ENCODE results near the gene TTYH2. TPM values are rescaled to one million over a fixed set of nuclear protein-coding genes. Genes with fewer than 3 reads are reported as not detected.

Gene TTYH2
- total RNA-seq, 3 donors from 2014 or later (not counting 1 experiment from before 2014, with no cell fraction given), result 4.3 to 7.9 (median 4.8) TPM

DNA sequence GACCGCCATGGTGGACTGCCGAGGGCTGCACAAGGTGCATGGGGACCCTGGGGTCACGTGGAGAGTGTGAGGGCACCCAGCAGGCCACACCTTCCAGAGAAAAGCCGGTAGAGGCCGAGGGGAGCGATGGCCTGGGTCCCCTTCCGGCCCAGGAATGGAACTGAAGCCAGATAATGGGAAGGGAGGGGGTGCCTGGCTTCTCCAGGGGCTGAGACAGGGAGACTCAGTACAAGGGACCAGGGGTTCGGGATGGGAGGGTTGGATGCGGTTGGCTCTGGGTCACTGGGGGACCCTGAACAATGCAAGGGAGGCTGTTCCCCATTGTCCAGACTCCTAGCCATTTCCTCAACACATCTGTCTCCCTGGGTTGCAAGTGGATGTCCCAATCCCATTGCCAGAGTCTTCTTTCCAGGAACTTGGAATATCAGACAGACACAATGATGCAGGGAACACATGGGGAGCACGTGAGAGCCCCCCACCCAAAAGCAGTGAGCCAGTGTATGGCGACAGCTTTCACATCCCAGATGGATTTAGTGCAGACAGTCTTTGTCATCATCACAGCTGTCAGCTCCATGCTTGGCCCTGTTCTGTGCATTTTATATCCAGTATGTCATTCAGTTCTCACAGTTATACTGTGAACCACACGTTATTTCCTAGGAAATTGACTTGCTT is 37.1 kb downstream of the TTYH2 start:
- intact Hi-C loops (cut with micrococcal nuclease), result no loop called here
- Histone ChIP-seq H3K27me3 (ENCODE audit: control insufficient read depth, insufficient read depth, low read length) (no peaks in the 10 kb centered on the region), H3K9me3 (ENCODE audit: control insufficient read depth, insufficient read depth, low read length) (no peaks in the 10 kb centered on the region), H3K36me3 (ENCODE audit: control insufficient read depth, insufficient read depth, low read length) (no peaks in the 10 kb centered on the region), H3K4me1 (ENCODE audit: control insufficient read depth, insufficient read depth, low read length) (no peaks in the 10 kb centered on the region), H3K4me3 (ENCODE audit: low read length) (no peak overlapping the region), H3K27ac (ENCODE audit: low read length) (no peak overlapping the region)
- Mint-ChIP-seq H3K9me3 (no peaks in the 10 kb centered on the region), H3K27me3 (ENCODE audit: low read depth in 2 of 2) (no peaks in the 10 kb centered on the region), H3K36me3 (no peaks in the 10 kb centered on the region), H3K4me1 (peaks cover 0 to 6% of the 10 kb centered on the region in 2 donors), H3K27ac (no peak overlapping the region), H3K4me3 (no peak overlapping the region)
- ATAC-seq (no peak), DNase-seq (no peak)
- WGBS (ENCODE audit: insufficient coverage), result 94% methylated on average over 12 of the region's 12 CpGs
- no peak for TF ChIP-seq CTCF (IDR thresholded peaks at IDR 0.05)

- ATAC-seq (no peak), DNase-seq (no peak)
- no peaks in the 10 kb centered on the region for H3K9me3 Mint-ChIP-seq
- no peak for TF ChIP-seq CTCF (IDR thresholded peaks at IDR 0.05)
- Histone ChIP-seq H3K36me3 (ENCODE audit: control insufficient read depth, insufficient read depth, low read length) (no peaks in the 10 kb centered on the region), H3K4me3 (ENCODE audit: low read length) (no peak overlapping the region), H3K27ac (ENCODE audit: low read length) (no peak overlapping the region), H3K27me3 (ENCODE audit: control insufficient read depth, insufficient read depth, low read length) (no peaks in the 10 kb centered on the region), H3K9me3 (ENCODE audit: control insufficient read depth, insufficient read depth, low read length) (no peaks in the 10 kb centered on the region), H3K4me1 (ENCODE audit: control insufficient read depth, insufficient read depth, low read length) (no peaks in the 10 kb centered on the region)
- H3K27ac Mint-ChIP-seq, result no peak overlapping the region
- no peaks in the 10 kb centered on the region for H3K27me3 Mint-ChIP-seq (ENCODE audit: low read depth in 2 of 2)
- 98% methylated on average over 8 of the region's 8 CpGs for WGBS (ENCODE audit: insufficient coverage)
- peaks cover 0 to 6% of the 10 kb centered on the region in 2 donors for H3K4me1 Mint-ChIP-seq
- H3K4me3 Mint-ChIP-seq, result no peak overlapping the region
- intact Hi-C loops (cut with micrococcal nuclease), result no loop called here
- no peaks in the 10 kb centered on the region for H3K36me3 Mint-ChIP-seq
Observed at GRCh38 chr17:74251051-74251450, 37.7 kb downstream of the TTYH2 start.

GRCh38 chr17:74251569-74251968 is 38.2 kb downstream of the TTYH2 start:
- Histone ChIP-seq H3K4me3 (ENCODE audit: low read length) (no peak overlapping the region), H3K27ac (ENCODE audit: low read length) (no peak overlapping the region), H3K27me3 (ENCODE audit: control insufficient read depth, insufficient read depth, low read length) (no peaks in the 10 kb centered on the region), H3K4me1 (ENCODE audit: control insufficient read depth, insufficient read depth, low read length) (no peaks in the 10 kb centered on the region), H3K36me3 (ENCODE audit: control insufficient read depth, insufficient read depth, low read length) (no peaks in the 10 kb centered on the region), H3K9me3 (ENCODE audit: control insufficient read depth, insufficient read depth, low read length) (no peaks in the 10 kb centered on the region)
- ATAC-seq (no peak), DNase-seq (no peak)
- Mint-ChIP-seq H3K27ac (no peak overlapping the region), H3K4me1 (peaks cover 0 to 6% of the 10 kb centered on the region in 2 donors), H3K9me3 (no peaks in the 10 kb centered on the region), H3K36me3 (no peaks in the 10 kb centered on the region), H3K4me3 (no peak overlapping the region), H3K27me3 (ENCODE audit: low read depth in 2 of 2) (no peaks in the 10 kb centered on the region)
- intact Hi-C loops (cut with micrococcal nuclease), result no loop called here
- WGBS (ENCODE audit: insufficient coverage), result 91% methylated on average over 6 of the region's 6 CpGs
- TF ChIP-seq CTCF (IDR thresholded peaks at IDR 0.05), result no peak

DNA sequence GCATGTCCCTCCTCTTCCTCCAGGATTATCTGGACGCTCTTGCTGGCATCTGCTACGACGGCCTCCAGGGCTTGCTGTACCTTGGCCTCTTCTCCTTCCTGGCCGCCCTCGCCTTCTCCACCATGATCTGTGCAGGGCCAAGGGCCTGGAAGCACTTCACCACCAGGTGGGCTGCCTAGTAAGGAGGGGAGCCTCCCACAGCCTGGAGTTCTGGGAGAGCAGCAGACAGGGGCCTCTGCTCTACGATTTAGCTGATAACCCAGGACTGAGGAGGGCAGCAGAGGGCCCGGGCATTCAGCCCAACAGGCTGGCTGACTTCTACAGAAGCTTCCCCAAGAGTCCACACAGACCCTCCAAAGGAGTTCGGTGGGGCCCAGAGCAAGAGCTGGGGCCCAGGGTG is 38.8 kb downstream of the TTYH2 start:
- Mint-ChIP-seq H3K36me3 (no peaks in the 10 kb centered on the region), H3K27ac (no peak overlapping the region), H3K27me3 (ENCODE audit: low read depth in 2 of 2) (no peaks in the 10 kb centered on the region), H3K9me3 (no peaks in the 10 kb centered on the region), H3K4me1 (peaks cover 0 to 6% of the 10 kb centered on the region in 2 donors), H3K4me3 (no peak overlapping the region)
- H3K36me3 ChIP-seq (ENCODE audit: control insufficient read depth, insufficient read depth, low read length), result no peaks in the 10 kb centered on the region
- no peaks in the 10 kb centered on the region for H3K27me3 ChIP-seq (ENCODE audit: control insufficient read depth, insufficient read depth, low read length)
- H3K4me1 ChIP-seq (ENCODE audit: control insufficient read depth, insufficient read depth, low read length), result no peaks in the 10 kb centered on the region
- no peaks in the 10 kb centered on the region for H3K9me3 ChIP-seq (ENCODE audit: control insufficient read depth, insufficient read depth, low read length)
- H3K4me3 ChIP-seq (ENCODE audit: low read length), result no peak overlapping the region
- DNase-seq (no peak), ATAC-seq (no peak)
- 76% methylated on average over 8 of the region's 8 CpGs for WGBS (ENCODE audit: insufficient coverage)
- intact Hi-C loops (cut with micrococcal nuclease), result no loop called here
- no peak for TF ChIP-seq CTCF (IDR thresholded peaks at IDR 0.05)
- no peak overlapping the region for H3K27ac ChIP-seq (ENCODE audit: low read length)

Measured in natural killer cell (primary cell).